GM12801 (cell line): ENCODE data around the gene LITAF.

Experiments
- TF ChIP-seq, protein P1 (sequence below): IDR thresholded peaks from one replicate; pipeline ENCODE4 v1.5.1; 2011; ENCODE audit warnings: control low read depth; ENCODE audit not compliant: insufficient read length; ENCODE audit errors: extremely low read depth

Gene LITAF

DNA sequence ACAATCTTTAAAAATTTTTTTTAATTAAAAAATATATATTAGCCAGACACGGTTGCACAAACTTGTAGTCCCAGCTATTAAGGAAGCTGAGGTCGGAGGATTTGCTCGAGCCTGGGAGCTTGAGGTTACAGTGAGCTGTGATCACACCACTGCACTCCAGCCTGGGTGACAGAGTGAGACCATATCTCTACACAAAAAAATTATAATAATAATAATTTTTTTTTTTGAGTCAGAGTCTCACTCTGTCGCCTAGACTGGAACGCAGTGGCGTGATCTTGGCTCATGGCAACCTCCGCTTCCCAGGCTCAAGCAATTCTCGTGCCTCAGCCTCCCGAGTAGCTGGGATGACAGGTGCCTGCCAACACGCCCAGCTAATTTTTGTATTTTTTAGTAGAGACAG is 23.8 kb downstream of the LITAF start:
- TF ChIP-seq, protein P1, sequence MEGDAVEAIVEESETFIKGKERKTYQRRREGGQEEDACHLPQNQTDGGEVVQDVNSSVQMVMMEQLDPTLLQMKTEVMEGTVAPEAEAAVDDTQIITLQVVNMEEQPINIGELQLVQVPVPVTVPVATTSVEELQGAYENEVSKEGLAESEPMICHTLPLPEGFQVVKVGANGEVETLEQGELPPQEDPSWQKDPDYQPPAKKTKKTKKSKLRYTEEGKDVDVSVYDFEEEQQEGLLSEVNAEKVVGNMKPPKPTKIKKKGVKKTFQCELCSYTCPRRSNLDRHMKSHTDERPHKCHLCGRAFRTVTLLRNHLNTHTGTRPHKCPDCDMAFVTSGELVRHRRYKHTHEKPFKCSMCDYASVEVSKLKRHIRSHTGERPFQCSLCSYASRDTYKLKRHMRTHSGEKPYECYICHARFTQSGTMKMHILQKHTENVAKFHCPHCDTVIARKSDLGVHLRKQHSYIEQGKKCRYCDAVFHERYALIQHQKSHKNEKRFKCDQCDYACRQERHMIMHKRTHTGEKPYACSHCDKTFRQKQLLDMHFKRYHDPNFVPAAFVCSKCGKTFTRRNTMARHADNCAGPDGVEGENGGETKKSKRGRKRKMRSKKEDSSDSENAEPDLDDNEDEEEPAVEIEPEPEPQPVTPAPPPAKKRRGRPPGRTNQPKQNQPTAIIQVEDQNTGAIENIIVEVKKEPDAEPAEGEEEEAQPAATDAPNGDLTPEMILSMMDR = no peak

DNA sequence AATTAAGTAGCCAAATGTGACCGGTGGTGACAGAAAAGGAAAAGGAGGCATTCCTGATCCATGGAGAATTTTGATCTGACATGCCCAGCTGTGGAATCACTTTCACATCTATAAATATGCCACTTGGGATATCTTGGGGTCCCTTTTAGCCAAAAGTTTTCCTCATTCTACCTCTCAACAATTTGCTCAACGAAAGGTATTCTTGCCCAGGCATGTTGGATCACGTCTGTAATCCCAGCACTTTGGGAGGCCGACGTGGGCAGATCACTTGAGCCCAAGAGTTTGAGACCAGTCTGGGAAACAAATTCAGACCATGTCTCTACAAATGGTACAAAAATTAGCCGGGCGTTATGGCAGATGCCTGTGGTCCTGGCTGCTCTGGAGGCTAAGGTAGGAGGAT is 24.3 kb downstream of the LITAF start:
- TF ChIP-seq, protein P1 = no peak

GRCh38 chr16:11561856-11562255 is 24.9 kb downstream of the LITAF start:
- TF ChIP-seq, protein P1 = no peak

- TF ChIP-seq, protein P1 = no peak
Measured at GRCh38 chr16:11561454-11561805, 25.3 kb downstream of the LITAF start.

DNA sequence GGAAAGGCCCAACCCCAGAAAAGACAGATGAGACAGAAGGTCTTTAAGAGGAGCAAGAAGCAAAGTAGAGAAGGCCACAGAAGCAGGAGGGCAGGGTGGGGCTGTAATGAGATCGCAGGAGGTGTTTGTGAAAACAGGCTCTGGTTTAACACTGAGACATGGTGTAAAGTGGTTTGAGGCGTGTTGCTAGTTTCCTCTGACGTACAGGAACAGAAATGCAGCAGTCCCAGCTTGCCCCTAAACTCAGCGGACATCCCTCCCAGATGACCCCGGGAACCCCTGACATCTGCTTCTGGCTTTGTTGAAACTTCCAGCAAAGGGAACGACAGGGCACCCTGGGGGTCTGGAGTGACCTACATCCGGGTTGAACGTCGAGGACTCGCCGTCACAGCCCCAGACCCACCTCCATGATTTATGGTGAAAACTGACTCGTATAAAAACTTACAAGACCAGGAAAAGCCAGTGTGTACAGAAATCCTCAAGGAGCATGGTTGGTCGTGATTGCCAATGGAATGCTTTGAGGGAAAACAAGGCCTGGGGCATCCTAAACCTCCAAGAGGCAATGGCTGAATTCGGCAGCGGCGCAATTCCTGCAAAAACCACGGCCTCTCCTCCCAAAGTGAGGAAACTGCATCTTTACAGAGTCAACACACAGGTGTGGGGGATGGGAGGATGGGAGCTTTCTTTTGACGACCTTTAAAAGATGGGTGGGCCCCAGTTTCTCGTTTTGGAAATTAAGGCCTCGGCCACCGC is 25.8 kb downstream of the LITAF start:
- TF ChIP-seq, protein P1 = no peak

- TF ChIP-seq, protein P1 = no peak
Measured at GRCh38 chr16:11557801-11558200, 28.9 kb downstream of the LITAF start.

DNA sequence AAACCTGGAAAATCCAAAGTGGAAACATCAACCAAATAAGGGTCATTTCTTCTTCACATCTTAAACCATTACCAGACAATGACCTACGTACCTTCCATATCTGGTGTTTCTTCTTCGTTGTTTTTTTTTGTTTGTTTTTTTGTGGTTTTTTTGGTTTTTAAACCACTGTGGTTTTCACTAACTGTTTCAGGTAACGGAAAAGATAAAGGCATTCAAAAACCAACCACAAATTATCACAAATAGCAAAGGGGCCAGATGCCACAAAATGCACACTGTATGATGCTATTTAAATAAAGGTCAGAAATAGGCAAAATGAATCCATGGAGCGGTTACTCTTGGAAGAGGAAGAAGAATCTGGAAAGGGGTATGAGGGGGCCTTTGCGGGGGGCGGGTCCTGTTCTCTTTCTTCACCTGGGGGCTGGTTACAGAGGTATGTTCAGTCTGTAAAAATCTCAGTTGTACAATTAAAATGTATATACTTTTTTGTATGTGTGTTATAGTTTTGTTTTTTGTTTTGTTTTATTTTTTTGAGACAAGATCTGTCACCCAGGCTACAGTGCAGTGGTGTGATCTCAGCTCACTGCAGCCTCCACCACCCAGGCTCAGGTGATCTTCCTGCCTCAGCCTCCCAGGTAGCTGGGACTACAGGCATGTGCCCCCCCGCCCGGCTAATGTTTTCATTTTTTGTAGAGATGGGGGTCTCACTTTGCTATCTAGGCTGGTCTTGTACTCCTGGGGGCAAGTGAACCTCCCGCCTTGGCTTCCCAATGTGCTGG is 29.6 kb downstream of the LITAF start:
- TF ChIP-seq, protein P1 = no peak
